NCI-H1930 (cell line): ENCODE measurements around the gene SNAI3.

Source experiments
- DNase-seq, 2 experiments: peaks; one replicate each; lab custom pipeline; 2025; lab: John Stamatoyannopoulos, UW

SNAI3 gene

DNA sequence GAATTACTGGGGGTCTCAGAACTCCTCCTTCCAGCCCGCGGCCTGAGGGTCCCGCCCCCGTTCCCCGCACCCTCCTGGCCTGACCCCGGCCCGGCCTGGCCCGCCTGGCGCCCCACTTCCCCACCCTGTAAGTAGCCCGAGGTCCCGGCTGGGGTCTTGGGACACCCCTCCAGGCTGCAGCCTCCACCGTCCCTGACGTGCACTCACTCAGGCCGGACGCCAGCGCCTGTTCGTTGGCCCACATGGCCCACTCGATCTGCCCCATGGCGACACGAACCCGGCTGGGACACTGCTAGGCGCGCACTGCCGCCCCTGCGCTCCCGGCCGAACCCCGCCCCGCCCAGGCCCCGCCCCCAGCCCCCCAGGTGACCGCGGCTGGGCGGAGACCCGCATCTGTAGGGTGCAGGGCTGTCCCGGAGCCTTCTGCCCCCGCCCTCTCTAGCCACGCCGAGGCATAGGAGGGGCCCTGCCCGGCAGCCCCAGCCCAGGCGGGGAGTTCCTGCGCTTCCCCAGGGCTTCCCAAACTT lies 35.5 kb downstream of the SNAI3 start, which contains the start of gene CYBA:
Gene CYBA, minus strand, starts transcription at position 305 of the 527 bp plus-strand sequence. Its CDS starts 40 bp downstream, at position 265.
- no peak for DNase-seq

- no peak for DNase-seq
Observed at GRCh38 chr16:88649924-88650748, 36.2 kb downstream of the SNAI3 start.

- no peak for DNase-seq
Observed at GRCh38 chr16:88649195-88649923, 36.9 kb downstream of the SNAI3 start.

DNA sequence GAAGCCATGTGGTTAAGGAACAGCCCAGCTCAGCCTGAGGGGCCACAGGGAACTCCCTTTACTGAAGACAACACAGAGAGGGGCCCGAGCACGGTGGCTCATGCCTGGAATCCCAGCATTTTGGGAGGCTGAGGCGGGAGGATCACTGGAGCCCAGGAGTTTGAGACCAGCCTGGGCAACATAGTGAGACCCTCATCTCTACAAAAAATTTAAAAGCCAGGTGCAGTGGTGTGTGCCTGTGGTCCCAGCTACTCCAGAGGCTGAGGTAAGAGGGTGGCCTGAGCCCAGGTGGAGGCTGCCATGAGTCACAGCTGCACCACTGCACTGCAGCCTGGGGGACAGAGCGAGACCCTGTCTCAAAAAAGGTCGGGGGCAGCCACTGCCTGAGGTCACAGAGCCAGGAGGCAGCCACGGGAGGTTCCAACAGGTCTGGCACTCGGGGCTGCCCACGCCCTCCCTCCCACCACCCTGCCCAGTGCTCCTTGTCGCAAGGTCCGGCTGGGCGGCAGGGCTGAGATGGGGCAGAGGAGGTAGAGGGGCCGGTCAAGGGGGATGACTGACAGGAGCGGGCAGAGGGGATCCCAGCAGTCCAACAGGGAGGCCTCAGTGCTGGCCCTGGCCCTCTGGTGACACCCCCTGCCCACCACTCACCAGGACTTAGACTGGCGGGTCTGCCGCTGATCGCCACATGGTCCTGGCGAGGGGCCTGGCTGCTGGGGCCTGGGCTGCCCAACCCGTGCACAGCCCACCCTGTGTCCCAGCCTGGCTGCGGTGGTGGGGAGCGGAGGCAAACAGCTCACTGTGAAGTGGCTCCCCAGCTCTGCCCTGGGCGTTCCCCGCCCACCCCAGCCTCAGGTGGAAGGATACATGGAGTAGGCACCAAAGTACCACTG lies 38.9 kb downstream of the SNAI3 start:
- DNase-seq: no peak

GRCh38 chr16:88646345-88647034 lies 39.8 kb downstream of the SNAI3 start:
- no peak for DNase-seq

DNA sequence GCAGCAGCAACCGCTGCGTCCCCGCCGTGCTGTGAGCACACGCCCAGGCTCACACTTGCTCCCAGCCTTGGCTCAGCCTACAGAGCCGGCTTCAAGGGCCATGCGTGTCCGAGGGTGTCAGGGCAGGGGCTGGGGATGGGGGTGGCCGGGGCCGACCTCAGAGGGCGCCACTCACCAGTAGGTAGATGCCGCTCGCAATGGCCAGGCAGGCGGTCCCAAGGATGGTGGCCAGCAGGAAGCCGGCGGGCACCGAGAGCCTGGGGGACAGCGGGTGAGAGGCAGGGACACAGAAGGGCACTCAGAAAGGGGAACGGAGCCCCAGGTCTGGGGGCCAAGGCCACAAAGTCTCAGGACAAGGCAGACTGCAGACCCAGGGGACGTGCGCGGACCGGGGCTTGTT lies 40.4 kb downstream of the SNAI3 start:
- no peak for DNase-seq

GRCh38 chr16:88645455-88645854 lies 40.9 kb downstream of the SNAI3 start:
- DNase-seq: no peak

GRCh38 chr16:88643644-88643932 lies 42.7 kb downstream of the SNAI3 start:
- no peak for DNase-seq

GRCh38 chr16:88642881-88643643 lies 43.2 kb downstream of the SNAI3 start:
- DNase-seq: no peak

DNA sequence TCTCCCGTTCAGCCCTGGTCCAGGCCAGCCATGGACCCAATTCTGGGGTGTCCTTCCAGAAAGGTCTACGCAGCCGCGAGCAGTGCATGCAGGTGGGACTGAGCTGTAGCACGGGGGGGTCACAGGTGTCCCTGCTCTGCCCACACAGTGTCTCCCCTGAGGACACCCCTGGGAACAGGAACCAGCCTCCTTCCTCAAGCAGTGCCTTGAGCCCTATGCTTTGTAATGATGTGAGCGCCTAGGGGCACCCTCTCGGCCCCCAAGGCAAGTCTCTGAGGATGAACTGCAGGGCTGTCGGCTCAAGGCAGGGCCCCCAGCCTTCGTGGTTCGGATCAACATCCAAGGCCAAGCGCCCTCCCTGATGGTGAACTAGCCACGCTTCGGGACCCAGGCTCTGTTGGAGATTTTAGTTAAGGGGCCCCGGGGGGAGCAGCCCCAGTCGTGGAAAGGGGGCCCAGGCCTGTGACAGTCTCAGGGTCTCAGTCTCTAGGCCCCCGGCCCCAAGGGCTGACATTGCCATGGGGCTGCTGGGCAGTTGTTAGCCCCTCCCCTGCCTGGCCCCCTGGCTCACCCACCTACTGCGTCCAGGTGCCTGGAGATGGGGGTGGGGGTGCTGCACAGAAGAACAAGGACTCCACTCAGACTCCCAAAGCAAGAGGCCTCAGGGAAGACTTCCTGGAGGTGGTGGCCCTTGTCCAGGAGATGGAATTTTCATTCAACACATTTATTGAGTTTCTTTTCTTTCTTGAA lies 45.6 kb downstream of the SNAI3 start:
- no peak for DNase-seq

GRCh38 chr16:88640039-88640495 lies 46.2 kb downstream of the SNAI3 start:
- no peak for DNase-seq

GRCh38 chr16:88639231-88640038 lies 46.9 kb downstream of the SNAI3 start:
- no peak for DNase-seq

- no peak for DNase-seq
Observed at GRCh38 chr16:88638323-88639230, 47.7 kb downstream of the SNAI3 start, which contains the start of gene IL17C. IL17C (plus strand) TSS chr16:88638572; CDS start chr16:88638642, 70 bp downstream.

DNA sequence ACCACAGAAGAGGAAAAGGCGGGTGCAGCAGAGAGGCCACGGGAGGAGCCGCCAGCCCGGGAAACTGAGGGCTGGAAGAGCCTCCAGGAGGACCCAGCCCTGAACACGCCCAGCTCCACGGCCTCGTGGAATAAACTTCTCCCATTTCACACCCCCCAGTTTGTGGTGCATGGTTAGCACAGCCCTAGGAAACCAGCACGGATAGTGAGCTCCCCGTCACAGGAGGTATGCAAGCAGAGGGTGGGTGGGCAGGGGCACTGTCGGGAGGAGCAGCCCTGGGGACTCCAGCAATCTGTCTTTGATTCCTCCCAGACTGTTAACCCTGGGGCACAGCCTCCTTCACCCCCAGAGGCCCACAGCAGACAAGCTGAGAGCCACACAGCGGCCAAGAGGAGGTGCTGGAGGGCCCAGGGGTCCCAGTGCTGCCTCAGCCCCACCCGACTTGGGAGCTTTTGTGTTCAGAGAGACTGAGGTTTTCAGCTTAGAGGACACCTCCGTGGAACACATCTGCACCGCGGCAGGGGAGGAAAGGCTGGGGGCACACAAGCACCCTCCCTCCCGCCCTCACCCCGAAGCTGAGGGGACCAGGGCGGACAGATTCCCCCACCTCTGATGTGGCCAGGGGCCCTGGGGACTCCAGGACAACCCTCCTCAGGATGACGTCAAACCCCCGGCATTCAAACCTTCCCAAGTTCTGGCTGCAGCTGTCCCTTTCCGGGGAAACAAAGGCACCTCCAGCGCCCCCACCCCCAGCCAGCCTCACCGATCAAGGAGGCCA lies 49.6 kb downstream of the SNAI3 start:
- no peak for DNase-seq

- no peak for DNase-seq
Observed at GRCh38 chr16:88635671-88636319, 50.5 kb downstream of the SNAI3 start.

GRCh38 chr16:88634994-88635670 lies 51.2 kb downstream of the SNAI3 start:
- DNase-seq: no peak
